Measurements from ENCODE around the gene SDK2. TPM values are rescaled to one million over a fixed set of nuclear protein-coding genes. Genes with fewer than 3 reads are reported as not detected.

SDK2 gene
- total and polyA plus RNA-seq, 9 of the 15 experiments (the other 6 are each of a cell fraction or from before 2014, with no cell fraction given): 0.04 TPM; not detected in 8

DNA sequence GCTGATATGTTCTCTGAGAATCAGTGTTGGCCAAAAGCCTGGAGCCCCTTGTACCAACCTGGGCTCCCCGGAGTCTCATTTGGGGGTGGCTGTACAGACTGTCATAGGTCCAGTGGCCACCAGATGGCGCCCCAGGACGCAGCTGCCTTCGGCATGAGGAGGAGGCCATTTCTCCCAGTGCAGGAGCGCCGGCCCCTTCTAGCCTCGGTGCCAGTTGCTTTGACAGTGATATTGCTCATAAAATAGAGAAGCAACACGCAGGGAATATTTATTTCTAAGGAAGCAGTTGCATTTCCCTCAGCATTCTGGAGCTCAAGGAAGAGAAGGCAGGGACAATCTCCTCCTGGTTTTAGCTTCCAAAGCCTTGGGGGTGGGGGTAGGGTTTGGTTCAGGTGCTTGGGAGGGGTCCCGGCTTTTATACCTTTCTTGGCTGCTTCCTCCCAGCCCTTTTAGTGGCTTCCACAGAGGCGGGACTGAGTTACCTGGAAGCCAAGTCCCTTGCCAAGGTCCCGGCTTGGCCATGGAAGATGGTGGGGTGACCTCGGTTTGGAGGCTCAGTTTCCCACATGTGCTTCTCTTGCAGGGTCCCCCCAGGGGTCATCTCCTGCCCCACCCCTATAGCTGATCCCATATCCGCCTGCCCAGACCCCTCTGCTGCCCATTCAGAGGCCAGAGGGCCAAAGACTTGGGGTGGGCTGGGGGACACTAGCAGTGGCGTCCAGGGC is 214.6 kb downstream of the SDK2 start (continued):
- TF ChIP-seq ZBTB8A (IDR thresholded peaks at IDR 0.05; ENCODE audit: partially characterized antibody): no peak
- TF ChIP-seq JUND (IDR thresholded peaks at IDR 0.05; ENCODE audit: borderline replicate concordance, low read depth, low read length): 0 out of 2 replicates have a peak, but pooled peaks have one; percentile 16
- no peak for TF ChIP-seq JUND (tag; IDR thresholded peaks at IDR 0.05; ENCODE audit: borderline replicate concordance, low read depth, low read length)
- no peak for TF ChIP-seq ZNF134 (CRISPR knock-in tag; conservative IDR thresholded peaks at IDR 0.05)
- TF ChIP-seq PHF20 (IDR thresholded peaks at IDR 0.05; ENCODE audit: partially characterized antibody): no peak
- TF ChIP-seq ZNF695 (CRISPR knock-in tag; IDR thresholded peaks at IDR 0.05): no peak
- TF ChIP-seq, protein P1, sequence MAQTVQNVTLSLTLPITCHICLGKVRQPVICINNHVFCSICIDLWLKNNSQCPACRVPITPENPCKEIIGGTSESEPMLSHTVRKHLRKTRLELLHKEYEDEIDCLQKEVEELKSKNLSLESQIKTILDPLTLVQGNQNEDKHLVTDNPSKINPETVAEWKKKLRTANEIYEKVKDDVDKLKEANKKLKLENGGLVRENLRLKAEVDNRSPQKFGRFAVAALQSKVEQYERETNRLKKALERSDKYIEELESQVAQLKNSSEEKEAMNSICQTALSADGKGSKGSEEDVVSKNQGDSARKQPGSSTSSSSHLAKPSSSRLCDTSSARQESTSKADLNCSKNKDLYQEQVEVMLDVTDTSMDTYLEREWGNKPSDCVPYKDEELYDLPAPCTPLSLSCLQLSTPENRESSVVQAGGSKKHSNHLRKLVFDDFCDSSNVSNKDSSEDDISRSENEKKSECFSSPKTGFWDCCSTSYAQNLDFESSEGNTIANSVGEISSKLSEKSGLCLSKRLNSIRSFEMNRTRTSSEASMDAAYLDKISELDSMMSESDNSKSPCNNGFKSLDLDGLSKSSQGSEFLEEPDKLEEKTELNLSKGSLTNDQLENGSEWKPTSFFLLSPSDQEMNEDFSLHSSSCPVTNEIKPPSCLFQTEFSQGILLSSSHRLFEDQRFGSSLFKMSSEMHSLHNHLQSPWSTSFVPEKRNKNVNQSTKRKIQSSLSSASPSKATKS (CRISPR knock-in tag; IDR thresholded peaks at IDR 0.05): no peak
- TF ChIP-seq KDM5B (IDR thresholded peaks at IDR 0.05; ENCODE audit: insufficient replicate concordance, low read depth, low read length): no peak
- TF ChIP-seq, protein P2, sequence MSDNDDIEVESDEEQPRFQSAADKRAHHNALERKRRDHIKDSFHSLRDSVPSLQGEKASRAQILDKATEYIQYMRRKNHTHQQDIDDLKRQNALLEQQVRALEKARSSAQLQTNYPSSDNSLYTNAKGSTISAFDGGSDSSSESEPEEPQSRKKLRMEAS (CRISPR knock-in tag; IDR thresholded peaks at IDR 0.05): no peak
- TF ChIP-seq MAZ (CRISPR knock-in tag; conservative IDR thresholded peaks at IDR 0.05 in 1 of 2, IDR thresholded peaks at IDR 0.05 in 1 of 2): peak in 1 of 2 experiments; percentile 54; a peak in 2 of 4 replicates
- TF ChIP-seq, protein P3, sequence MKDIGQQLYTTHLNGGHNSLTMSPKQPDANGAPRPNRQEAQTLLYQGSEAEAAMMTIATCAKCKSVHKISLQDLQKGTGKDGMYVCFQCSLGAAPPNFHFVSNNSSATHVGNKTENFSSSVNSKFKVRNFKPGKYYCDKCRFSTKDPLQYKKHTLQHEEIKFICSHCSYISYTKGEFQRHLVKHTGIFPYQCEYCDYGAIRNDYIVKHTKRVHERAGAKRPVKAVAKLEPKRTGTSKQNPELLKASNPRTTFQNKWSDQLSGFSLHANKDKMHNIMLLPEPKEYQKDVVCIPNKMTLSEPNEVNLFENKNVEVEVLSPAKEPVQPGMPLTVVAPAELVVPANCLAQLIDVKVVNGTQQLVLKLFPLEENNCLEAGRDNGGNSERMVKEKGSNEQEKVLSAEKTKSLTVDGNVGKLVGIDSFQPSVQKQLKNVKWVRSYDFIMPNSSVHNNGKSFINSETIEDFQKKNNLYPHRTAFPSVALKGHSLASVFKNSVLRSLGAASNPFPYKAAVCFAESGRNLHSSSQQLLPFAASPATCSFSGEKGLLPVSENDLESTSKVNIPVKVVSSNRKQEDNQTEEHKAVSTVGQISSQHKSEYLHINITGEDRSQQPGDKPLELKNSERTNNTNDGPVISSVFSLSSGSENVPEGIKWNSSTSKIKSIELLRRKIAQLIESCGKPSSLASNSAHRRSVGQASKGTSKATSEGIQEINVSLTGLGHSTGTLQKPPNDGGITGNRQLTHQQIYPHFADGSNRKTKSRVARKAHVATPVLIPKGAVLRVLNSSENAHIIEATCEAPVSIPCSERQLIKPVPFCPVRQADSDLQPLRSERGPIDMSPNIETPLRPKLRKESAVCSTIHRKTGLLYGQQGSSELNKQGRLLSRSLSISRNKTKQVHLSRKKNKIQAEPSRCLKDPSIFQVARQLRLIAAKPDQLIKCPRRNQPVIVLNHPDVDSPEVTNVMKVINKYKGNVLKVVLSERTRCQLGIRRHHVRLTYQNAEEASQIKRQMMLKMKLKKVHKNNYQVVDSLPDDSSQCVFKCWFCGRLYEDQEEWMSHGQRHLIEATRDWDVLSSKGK (CRISPR knock-in tag; IDR thresholded peaks at IDR 0.05): no peak
- no peak for TF ChIP-seq MCM5 (IDR thresholded peaks at IDR 0.05; ENCODE audit: low read depth)
- TF ChIP-seq, protein P4, sequence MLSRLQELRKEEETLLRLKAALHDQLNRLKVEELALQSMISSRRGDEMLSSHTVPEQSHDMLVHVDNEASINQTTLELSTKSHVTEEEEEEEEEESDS (CRISPR knock-in tag; IDR thresholded peaks at IDR 0.05): no peak
- peak; percentile 36; the same call in 1 of the 2 replicates for TF ChIP-seq ZNF263 (CRISPR knock-in tag; IDR thresholded peaks at IDR 0.05; ENCODE audit: borderline replicate concordance)
- no peak for TF ChIP-seq KAT2B (IDR thresholded peaks at IDR 0.05; ENCODE audit: low read depth, low read length)
- no peak for TF ChIP-seq ETV5 (CRISPR knock-in tag; IDR thresholded peaks at IDR 0.05; ENCODE audit: low read depth)
- 0 out of 4 replicates have a peak, but pooled peaks of 1 of the 2 experiments have one; percentile 14 for TF ChIP-seq TBL1XR1 (IDR thresholded peaks at IDR 0.05; ENCODE audit: low read length in 2 of 2)
- TF ChIP-seq, protein P5, sequence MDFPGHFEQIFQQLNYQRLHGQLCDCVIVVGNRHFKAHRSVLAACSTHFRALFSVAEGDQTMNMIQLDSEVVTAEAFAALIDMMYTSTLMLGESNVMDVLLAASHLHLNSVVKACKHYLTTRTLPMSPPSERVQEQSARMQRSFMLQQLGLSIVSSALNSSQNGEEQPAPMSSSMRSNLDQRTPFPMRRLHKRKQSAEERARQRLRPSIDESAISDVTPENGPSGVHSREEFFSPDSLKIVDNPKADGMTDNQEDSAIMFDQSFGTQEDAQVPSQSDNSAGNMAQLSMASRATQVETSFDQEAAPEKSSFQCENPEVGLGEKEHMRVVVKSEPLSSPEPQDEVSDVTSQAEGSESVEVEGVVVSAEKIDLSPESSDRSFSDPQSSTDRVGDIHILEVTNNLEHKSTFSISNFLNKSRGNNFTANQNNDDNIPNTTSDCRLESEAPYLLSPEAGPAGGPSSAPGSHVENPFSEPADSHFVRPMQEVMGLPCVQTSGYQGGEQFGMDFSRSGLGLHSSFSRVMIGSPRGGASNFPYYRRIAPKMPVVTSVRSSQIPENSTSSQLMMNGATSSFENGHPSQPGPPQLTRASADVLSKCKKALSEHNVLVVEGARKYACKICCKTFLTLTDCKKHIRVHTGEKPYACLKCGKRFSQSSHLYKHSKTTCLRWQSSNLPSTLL (IDR thresholded peaks at IDR 0.05): no peak
- TF ChIP-seq ZSCAN32 (CRISPR knock-in tag; IDR thresholded peaks at IDR 0.05): no peak
- TF ChIP-seq PHF8 (IDR thresholded peaks at IDR 0.05; ENCODE audit: borderline replicate concordance, low read length): no peak

All from K562 (cell line).